ENCODE measurements around the gene MRPL52. TPM values are rescaled to one million over a fixed set of nuclear protein-coding genes. Genes with fewer than 3 reads are reported as not detected.
A peak's percentile ranks its signal among the peaks of the same experiment; 100 is the strongest.
"Not testable (repeated sequence)": the region's sequence is repeated elsewhere in the genome, so short reads cannot be mapped to it uniquely, and the experiment has no call there.

The MRPL52 gene
- total and polyA plus RNA-seq, 7 donors = 54.6 to 333 (median 64.3) TPM

- no peaks in the 10 kb centered on the region for H3K9me3 ChIP-seq
- peak overlapping the region; percentile 86 to 98 (median 89) for H3K27ac ChIP-seq
- peak overlapping the region in 2 of 4 donors; percentile 8 to 19 for H3K4me3 ChIP-seq
- TF ChIP-seq POLR2A (IDR thresholded peaks at IDR 0.05) = no peak
- TF ChIP-seq, protein P1, sequence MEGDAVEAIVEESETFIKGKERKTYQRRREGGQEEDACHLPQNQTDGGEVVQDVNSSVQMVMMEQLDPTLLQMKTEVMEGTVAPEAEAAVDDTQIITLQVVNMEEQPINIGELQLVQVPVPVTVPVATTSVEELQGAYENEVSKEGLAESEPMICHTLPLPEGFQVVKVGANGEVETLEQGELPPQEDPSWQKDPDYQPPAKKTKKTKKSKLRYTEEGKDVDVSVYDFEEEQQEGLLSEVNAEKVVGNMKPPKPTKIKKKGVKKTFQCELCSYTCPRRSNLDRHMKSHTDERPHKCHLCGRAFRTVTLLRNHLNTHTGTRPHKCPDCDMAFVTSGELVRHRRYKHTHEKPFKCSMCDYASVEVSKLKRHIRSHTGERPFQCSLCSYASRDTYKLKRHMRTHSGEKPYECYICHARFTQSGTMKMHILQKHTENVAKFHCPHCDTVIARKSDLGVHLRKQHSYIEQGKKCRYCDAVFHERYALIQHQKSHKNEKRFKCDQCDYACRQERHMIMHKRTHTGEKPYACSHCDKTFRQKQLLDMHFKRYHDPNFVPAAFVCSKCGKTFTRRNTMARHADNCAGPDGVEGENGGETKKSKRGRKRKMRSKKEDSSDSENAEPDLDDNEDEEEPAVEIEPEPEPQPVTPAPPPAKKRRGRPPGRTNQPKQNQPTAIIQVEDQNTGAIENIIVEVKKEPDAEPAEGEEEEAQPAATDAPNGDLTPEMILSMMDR (IDR thresholded peaks at IDR 0.05) = no peak
- TF ChIP-seq POLR2AphosphoS5 (IDR thresholded peaks at IDR 0.05) = peak; percentile 54 to 88 (median 64)
- peak; percentile 68 to 91 (median 86) for TF ChIP-seq EP300 (IDR thresholded peaks at IDR 0.05)
- peaks cover 35 to 37% (median 36%) of the 10 kb centered on the region in 4 donors for H3K36me3 ChIP-seq
- WGBS, 2 donors = 44 to 66% methylated on average over 12 of the region's 12 CpGs
- H3K4me1 ChIP-seq = peaks cover 0 to 91% (median 84%) of the 10 kb centered on the region in 4 donors
- peak; percentile 95 for DNase-seq
- no peaks in the 10 kb centered on the region for H3K27me3 ChIP-seq
- intact Hi-C loops (cut with DNase I) = loop anchor here (10.0 kb wide), 1 partner anchor 1586 kb away; no protein-coding TSS in a partner anchor
Measured at GRCh38 chr14:22848351-22849164, 18.9 kb downstream of the MRPL52 start.

DNA sequence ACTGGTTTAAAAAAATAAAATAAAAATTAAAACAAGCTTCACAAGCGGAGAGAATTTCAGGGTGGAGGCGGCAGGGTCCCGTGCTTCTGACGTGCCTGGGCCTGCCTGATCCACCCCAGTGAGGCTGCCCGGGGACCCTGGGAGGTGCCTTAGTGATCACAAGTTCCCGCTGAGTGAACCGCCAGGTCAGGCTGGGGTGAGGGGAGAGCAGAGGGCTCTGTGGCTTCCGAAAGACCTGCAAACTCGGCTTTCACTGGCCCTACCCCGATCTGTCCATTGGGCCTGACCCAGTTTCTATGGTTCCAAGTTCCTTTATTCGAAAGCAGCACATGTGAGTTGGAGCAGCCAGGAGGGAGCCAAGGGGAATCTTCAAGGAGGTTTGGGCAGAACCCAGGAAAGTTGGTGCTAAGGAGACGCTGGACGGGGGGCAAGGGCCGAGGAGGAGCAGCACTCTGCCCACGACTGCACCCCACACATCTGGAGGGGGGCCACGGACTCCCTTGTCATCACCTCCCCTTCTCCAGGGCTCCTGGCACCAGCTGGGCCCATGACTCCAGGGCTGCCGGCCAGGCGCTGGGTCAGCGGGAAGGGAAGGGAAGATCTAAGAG lies 19.6 kb downstream of the MRPL52 start:
- TF ChIP-seq EP300 (IDR thresholded peaks at IDR 0.05) (no peak), POLR2AphosphoS5 (IDR thresholded peaks at IDR 0.05) (peak; percentile 12 to 53 (median 24))
- WGBS, 2 donors = 79 to 80% methylated on average over 19 of the region's 19 CpGs
- peaks cover 0 to 91% (median 81%) of the 10 kb centered on the region in 4 donors for H3K4me1 ChIP-seq
- intact Hi-C loops (cut with DNase I) = loop anchor here (10.0 kb wide), 1 partner anchor 1585 kb away; no protein-coding TSS in a partner anchor
- DNase-seq = peak; percentile 92
- no peaks in the 10 kb centered on the region for H3K27me3 ChIP-seq
- H3K4me3 ChIP-seq = peak overlapping the region in 1 of 4 donors; percentile 19
- no peaks in the 10 kb centered on the region for H3K9me3 ChIP-seq
- peaks cover 28 to 30% (median 29%) of the 10 kb centered on the region in 4 donors for H3K36me3 ChIP-seq
- peak overlapping the region; percentile 86 to 98 (median 89) for H3K27ac ChIP-seq

- peak overlapping the region; percentile 86 to 98 (median 89) for H3K27ac ChIP-seq
- TF ChIP-seq POLR2AphosphoS5 (IDR thresholded peaks at IDR 0.05) (peak; percentile 60 to 83 (median 75)), POLR2A (IDR thresholded peaks at IDR 0.05) (no peak), EP300 (IDR thresholded peaks at IDR 0.05) (peak in 2 of 4 donors; percentile 42 to 70)
- TF ChIP-seq, protein P1 (IDR thresholded peaks at IDR 0.05) = no peak
- H3K36me3 ChIP-seq = peaks cover 9 to 11% (median 10%) of the 10 kb centered on the region in 4 donors
- H3K4me1 ChIP-seq = peaks cover 0 to 73% (median 66%) of the 10 kb centered on the region in 4 donors
- WGBS, 2 donors = 71 to 84% methylated on average over 9 of the region's 9 CpGs
- DNase-seq = peak; percentile 98
- intact Hi-C loops (cut with DNase I) = loop anchor here (1.0 to 5.0 kb wide), 2 partner anchors 14 to 84 kb away; partner anchors contain the start of gene OXA1L
- no peaks in the 10 kb centered on the region for H3K9me3 ChIP-seq
- no peak overlapping the region for H3K4me3 ChIP-seq
- no peaks in the 10 kb centered on the region for H3K27me3 ChIP-seq
Measured at GRCh38 chr14:22850944-22851764, 21.5 kb downstream of the MRPL52 start.

DNA sequence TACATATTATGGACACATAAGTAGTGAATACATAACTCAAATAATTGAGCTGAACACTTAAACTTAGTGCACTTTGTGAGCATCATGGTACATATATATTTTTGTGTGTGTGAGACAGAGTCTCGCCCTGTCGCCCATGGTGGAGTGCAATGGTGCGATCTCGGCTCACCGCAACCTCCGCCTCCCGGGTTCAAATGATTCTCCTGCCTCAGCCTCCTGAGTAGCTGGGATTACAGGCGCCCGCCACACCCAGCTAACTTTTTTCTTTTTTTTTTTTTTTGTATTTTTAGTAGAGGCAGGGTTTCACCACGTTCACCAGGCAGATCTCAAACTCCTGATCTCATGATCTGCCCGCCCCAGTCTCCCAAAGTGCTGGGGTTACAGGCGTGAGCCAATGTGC lies 22.5 kb downstream of the MRPL52 start:
- WGBS, 2 donors = 76 to 78% methylated on average over 11 of the region's 12 CpGs
- H3K36me3 ChIP-seq, H3K4me3 ChIP-seq, H3K27me3 ChIP-seq, H3K9me3 ChIP-seq: not testable (repeated sequence)
- H3K27ac ChIP-seq = peak overlapping the region; percentile 86 to 98 (median 89)
- intact Hi-C loops (cut with DNase I) = loop anchor here (2.0 to 5.0 kb wide), 2 partner anchors 85 to 281 kb away; partner anchors contain the start of gene OXA1L
- H3K4me1 ChIP-seq = peaks cover 0 to 63% (median 56%) of the 10 kb centered on the region in 4 donors
- peak; percentile 40 for DNase-seq

DNA sequence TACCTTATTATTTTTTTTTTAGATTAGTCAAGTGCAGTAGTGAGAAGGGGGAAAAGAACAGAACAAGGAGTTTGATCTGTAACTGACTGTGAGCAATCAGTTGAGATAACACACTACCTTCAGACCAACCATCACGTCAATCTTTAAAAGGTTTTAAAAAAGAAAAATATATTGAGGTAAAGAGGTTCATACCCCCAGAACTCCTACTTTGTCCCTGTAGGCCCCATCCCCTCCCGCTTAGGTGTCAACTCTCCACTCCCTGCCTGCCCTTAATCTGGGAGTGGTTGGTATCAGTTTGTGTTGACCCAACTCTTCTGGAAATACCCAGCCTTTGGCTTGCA lies 22.9 kb downstream of the MRPL52 start:
- 24 to 75% methylated on average over 2 of the region's 2 CpGs for WGBS, 2 donors
- TF ChIP-seq POLR2AphosphoS5 (IDR thresholded peaks at IDR 0.05) (no peak), POLR2A (IDR thresholded peaks at IDR 0.05) (no peak), EP300 (IDR thresholded peaks at IDR 0.05) (no peak)
- TF ChIP-seq, protein P1 (IDR thresholded peaks at IDR 0.05) = no peak
- intact Hi-C loops (cut with DNase I) = loop anchor here (2.0 to 5.0 kb wide), 2 partner anchors 85 to 282 kb away; partner anchors contain the start of gene OXA1L
- Histone ChIP-seq H3K27ac (peak overlapping the region; percentile 48 to 98 (median 80)), H3K9me3 (no peaks in the 10 kb centered on the region), H3K27me3 (no peaks in the 10 kb centered on the region), H3K4me3 (no peak overlapping the region), H3K36me3 (no peaks in the 10 kb centered on the region), H3K4me1 (peaks cover 0 to 59% (median 52%) of the 10 kb centered on the region in 4 donors)
- DNase-seq = no peak
